COLO829 (cell line): Measurements from ENCODE around the gene FGF22.
A peak's percentile ranks its signal among the peaks of the same experiment; 100 is the strongest.
"Not testable (repeated sequence)": the region's sequence is repeated elsewhere in the genome, so short reads cannot be mapped to it uniquely, and the experiment has no call there.

Experiments
- DNase-seq: peaks from one replicate; pipeline ENCODE4 v3.0.0; 2012; ENCODE audit warnings: low spot score

FGF22 gene

DNA sequence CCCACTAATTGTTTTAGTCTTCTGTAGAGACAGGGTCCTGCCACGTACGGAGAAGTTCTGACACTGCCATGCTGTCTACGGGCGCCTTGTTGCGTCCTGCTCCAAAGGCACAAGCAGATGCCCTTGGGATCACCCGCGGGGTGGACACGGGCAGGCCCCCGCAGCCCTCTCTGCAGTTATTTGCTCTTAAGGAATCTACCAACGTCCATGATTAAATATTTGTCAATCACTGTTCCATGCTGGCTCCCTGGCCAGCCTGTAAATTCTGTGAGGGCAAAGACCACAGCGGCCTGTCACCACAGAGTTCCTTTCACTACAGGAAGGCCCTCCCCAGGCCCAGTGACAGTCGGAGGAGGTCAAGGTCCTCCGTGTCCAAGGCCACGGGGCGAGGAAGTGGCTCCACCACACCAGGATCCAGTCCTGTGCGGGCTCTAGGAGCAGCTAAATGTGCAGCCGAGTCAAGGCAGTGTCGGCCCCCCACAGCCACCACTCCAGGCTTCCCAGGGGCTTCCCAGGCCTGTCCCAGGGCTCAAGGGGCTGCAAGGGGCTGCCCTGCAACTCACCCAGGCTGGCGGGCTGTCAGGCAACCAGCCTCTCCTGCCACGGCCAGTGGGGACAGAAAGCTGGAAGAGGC lies 21.2 kb downstream of the FGF22 start:
- DNase-seq, result no peak

DNA sequence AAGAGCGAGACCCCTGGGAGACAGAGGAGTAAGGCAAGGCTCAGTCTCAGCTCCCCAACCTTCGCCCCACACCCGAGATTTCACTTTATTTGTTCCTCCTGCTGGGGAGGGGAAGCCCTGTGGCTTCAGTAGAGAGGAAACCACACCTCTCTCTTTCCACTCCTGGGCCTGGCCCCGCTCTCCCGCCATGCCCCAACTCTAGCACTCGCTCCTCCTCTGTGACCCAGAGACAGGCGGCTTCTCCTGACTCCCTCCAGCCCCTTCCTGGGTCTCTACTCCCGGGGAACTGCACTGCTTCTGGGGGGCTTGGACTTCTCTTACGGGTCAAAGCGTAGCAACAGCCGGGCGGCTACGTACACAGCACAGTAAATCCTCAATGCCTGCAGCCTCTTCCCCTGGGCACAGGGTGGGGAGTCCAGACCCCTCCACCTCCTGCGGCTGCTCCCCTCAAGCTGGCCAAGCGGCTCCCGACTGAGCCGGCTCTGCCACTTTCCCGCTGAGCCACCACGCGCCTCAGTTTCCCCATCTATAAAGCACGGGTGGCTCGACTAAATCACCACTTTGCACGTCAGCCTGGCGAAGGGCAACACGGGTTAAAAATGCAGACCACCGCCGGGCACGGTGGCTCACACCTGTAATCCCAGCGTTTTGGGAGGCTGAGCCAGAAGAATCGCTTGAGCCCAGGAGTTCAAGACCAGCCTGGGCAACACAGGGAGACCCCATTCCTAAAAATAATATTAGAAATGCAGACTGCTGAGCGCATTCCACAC lies 21.9 kb downstream of the FGF22 start:
- no peak for DNase-seq

GRCh38 chr19:662207-662961 lies 22.7 kb downstream of the FGF22 start:
- no peak for DNase-seq

GRCh38 chr19:662962-663681 lies 23.4 kb downstream of the FGF22 start, which contains the start of gene RNF126:
TSS of gene RNF126 (minus strand) at chr19:663214. CDS start at chr19:663121, 93 bp downstream.
- peak; percentile 93 for DNase-seq

DNA sequence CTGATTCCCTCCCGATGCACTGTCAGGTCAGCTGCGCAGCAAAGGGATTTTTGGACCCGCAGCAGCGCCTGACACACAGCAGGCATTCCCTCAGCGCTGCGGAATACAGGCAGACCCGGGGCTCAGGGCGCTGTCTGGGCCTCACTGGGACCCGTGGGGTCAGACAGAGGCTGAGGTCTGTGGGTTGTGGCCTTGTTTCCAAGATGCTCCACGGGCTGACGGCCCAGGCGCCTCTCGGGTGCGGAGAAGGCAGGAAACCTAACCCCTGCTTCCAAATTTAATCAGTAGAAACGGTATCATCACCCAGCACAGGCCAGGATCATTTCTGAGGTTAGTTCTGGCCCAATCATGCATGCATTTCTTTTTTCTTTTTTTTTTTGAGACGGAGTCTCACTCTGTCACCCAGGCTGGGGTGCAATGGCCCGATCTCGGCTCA lies 24.0 kb downstream of the FGF22 start:
- no peak for DNase-seq

GRCh38 chr19:664913-665443 lies 25.3 kb downstream of the FGF22 start:
- peak; percentile 80 for DNase-seq

- DNase-seq, result not testable (repeated sequence)
These were observed 27.4 kb downstream of the FGF22 start for GRCh38 chr19:666985-667573.

DNA sequence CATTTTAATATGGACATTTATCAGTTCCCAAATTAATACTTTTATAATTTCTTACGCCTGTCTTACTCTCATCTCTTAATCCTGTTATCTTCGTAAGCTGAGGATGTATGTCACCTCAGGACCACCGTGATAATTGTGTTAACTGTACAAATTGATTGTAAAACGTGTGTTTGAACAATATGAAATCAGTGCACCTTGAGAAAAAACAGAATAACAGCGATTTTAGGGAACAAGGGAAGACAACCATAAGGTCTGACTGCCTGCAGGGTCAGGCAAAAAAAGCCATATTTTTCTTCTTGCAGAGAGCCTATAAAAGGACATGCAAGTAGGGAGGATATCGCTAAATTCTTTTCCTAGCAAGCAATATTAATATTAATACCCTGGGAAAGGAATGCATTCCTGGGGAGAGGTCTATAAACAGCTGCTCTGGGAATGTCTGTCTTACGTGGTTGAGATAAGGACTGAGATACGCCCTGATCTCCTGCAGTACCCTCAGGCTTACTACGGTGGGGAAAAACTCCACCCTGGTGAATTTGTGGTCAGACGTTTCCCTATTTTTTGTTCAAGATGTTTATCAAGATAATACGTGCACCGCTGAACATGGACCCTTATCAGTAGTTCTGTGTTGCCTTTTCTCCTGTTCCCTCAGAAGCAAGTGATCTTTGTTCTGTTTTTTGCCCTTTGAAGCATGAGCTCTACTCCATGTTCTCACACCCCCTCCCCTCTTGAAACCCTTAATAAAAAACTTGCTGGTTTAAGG lies 29.2 kb downstream of the FGF22 start:
- not testable (repeated sequence) for DNase-seq

GRCh38 chr19:670609-671075 lies 31.0 kb downstream of the FGF22 start:
- DNase-seq, result no peak

DNA sequence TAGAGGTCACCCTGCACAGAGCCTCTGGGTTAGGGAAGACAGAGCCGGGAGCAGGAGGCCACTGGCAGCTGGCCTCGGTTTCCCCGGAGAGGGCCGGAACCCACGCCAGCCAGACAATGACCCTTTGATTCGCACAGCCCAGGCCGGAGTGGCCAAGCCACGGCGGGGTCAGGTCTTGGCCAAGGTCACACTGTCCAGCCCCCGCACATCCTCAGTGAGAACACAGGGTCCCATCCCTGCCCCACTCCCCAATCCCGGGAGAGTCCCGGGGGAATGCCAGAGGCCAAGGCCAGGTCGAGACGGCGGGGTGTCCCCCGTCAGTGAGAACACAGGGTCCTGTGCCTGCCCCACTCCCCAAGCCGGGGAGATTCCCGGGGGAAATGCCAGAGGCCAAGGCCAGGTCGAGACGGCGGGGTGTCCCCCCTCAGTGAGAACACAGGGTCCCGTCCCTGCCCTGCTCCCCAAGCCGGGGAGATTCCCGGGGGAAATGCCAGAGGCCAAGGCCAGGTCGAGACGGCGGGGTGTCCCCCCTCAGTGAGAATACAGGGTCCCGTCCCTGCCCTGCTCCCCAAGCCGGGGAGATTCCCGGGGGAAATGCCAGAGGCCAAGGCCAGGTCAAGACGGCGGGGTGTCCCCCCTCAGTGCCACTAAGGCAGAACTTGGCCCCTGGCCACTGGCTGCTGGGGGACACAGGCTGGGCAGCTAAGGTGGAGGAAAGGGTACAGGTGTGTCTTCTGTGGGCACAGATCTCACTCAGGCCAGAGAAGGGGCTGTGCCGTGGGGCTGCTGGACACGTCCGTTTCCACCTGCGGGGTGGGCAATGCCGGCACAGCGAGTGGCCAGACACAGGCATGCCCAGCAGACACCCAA lies 34.8 kb downstream of the FGF22 start:
- DNase-seq, result no peak

DNA sequence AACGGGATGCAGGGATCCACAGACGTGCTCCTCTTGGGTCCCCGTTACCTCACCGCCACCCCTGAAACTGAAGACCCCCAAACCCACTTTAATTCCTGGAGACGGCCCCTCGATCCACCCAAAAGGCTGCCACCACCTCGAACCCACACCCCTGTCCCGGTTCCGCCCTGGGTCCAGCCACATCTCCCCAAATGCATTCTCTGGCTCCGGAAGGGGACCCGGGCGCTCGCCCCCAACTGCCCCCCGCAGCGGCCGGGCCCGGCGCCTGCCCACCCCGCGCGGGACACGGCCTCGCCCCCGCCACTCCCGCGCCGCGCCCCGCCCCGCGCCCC lies 36.3 kb downstream of the FGF22 start:
- DNase-seq, result no peak

GRCh38 chr19:676339-677105 lies 36.8 kb downstream of the FGF22 start, which contains the start of gene FSTL3:
TSS of gene FSTL3 (plus strand) at chr19:676392. CDS start at chr19:676424, 32 bp downstream.
- DNase-seq, result no peak

- DNase-seq, result peak; percentile 54
These were observed 37.5 kb downstream of the FGF22 start for GRCh38 chr19:677201-677600.

GRCh38 chr19:677601-678436 lies 38.1 kb downstream of the FGF22 start:
- DNase-seq, result no peak

- DNase-seq, result no peak
These were observed 39.2 kb downstream of the FGF22 start for GRCh38 chr19:678791-679388.

DNA sequence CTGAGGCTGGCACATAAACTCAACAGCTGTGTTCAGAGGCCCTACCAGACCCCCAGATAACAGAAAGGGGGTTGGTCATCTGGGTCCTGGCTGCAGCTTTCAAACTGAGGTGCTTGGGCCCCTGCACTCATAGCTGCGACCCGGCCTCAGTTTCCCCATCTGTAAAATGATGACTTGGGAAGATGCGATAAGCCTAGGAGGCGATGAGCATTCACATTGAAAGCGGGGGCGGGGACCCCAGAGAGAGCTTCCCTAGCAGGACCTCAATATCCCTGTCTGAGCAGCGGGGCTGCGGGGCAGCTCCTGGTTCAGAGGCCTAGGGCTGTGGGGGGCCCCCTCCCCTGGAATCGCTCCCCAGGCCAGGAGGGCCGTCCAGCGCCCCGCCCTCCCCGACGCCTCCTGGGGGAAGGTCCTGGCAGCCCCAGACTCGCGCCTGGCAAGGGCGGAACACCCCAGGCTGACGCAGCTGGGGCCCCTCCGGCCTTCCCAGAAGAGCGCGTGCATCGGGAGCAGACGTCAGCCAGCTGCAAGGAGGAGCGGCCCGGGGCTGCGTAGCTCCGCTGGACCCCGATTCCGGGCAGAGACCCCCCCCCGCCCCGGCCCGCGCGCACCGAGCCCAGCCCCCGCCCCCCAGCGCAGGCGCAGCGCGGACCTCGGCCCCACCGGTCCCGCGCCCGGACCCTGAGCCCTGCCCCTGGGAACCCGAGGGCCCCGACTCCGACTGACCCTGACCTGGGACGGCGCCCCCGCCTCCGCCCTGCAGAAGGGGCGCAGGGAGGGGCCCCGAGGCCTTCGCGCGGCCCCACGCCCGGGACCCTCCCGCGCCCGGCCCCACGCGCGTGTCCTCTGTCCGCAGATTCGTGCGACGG lies 40.0 kb downstream of the FGF22 start:
- DNase-seq, result no peak
